Keratinocyte (primary cell): ENCODE measurements around the gene NFATC2.

Source experiments
- EZH2 ChIP-seq: IDR thresholded peaks from one replicate; pipeline ENCODE4 v1.6.1; 2012; ENCODE audit warnings: inconsistent platforms, mild to moderate bottlenecking, low read length, moderate library complexity
- TF ChIP-seq, protein P1 (sequence below), 3 experiments: IDR thresholded peaks in 1 of 3; conservative IDR thresholded peaks in 1 of 3; optimal IDR thresholded peaks in 1 of 3; 2 replicates in 2 of 3; 3 replicates in 1 of 3; pipeline versions ENCODE3 to v1.5.1; 2011; ENCODE audit warnings: low read length in 3 of 3, mild to moderate bottlenecking in 3 of 3, moderate library complexity in 2 of 3, control low read depth in 1 of 3, inconsistent platforms in 1 of 3; ENCODE audit not compliant: insufficient read depth in 2 of 3; ENCODE audit errors: extremely low read depth in 1 of 3

DNA sequence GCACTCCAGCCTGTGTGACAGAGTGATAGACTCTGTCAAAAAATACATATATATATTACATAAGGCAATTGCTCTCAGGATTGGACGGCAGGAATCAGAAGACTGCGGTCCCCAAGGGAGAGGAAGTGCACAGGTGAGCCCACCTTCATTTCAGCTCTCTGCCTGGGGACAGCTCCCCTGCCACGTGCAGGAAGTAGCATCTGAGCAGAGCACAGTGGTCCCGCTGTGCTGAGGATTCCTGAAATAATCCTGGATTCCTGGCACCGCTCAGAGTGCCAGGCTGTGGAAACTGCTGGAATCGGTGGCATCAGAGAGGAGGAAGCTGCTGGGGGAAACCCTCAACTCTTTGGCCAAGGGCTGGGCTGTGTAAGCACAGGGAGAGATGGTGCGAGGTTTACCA lies 27.7 kb downstream of the NFATC2 start:
- TF ChIP-seq, protein P1, sequence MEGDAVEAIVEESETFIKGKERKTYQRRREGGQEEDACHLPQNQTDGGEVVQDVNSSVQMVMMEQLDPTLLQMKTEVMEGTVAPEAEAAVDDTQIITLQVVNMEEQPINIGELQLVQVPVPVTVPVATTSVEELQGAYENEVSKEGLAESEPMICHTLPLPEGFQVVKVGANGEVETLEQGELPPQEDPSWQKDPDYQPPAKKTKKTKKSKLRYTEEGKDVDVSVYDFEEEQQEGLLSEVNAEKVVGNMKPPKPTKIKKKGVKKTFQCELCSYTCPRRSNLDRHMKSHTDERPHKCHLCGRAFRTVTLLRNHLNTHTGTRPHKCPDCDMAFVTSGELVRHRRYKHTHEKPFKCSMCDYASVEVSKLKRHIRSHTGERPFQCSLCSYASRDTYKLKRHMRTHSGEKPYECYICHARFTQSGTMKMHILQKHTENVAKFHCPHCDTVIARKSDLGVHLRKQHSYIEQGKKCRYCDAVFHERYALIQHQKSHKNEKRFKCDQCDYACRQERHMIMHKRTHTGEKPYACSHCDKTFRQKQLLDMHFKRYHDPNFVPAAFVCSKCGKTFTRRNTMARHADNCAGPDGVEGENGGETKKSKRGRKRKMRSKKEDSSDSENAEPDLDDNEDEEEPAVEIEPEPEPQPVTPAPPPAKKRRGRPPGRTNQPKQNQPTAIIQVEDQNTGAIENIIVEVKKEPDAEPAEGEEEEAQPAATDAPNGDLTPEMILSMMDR (optimal IDR thresholded peaks at IDR 0.05 in 1 of 3, IDR thresholded peaks at IDR 0.05 in 1 of 3, conservative IDR thresholded peaks at IDR 0.05 in 1 of 3; ENCODE audit: extremely low read depth in 1 of 3, insufficient read depth in 2 of 3, low read length in 3 of 3): no peak
- no peak for TF ChIP-seq EZH2
